HFFc6 (cell line): ENCODE measurements around the gene LIN9. TPM values are rescaled to one million over a fixed set of nuclear protein-coding genes. Genes with fewer than 3 reads are reported as not detected.

Experiments
- DNase-seq: peaks from one replicate; pipeline ENCODE4 v3.0.0-alpha.2; 2018
- H3K27ac Mint-ChIP-seq: 2 replicates; pipeline ENCODE4 v1.8.0; 2020; ENCODE audit warnings: mild to moderate bottlenecking, mixed read lengths
- H3K27me3 Mint-ChIP-seq: 2 replicates; pipeline ENCODE4 v1.8.0; 2021; ENCODE audit warnings: mild to moderate bottlenecking, moderate library complexity, mixed read lengths; ENCODE audit not compliant: insufficient read depth
- H3K36me3 Mint-ChIP-seq: 2 replicates; pipeline ENCODE4 v1.8.0; 2021; ENCODE audit warnings: low read depth, mixed read lengths
- H3K4me1 Mint-ChIP-seq: 2 replicates; pipeline ENCODE4 v1.8.0; 2020; ENCODE audit warnings: low read depth, mixed read lengths
- H3K4me3 Mint-ChIP-seq: 2 replicates; pipeline ENCODE4 v1.8.0; 2020; ENCODE audit warnings: mild to moderate bottlenecking, moderate library complexity, mixed read lengths
- H3K9me3 Mint-ChIP-seq: 2 replicates; pipeline ENCODE4 v1.8.0; 2020; ENCODE audit warnings: mild to moderate bottlenecking, mixed read lengths
- total RNA-seq, 6 experiments: library from RNA; stranded (reverse); fragmentation: NEBNext Ultra II Directional; extraction: Animal tissue kit (Norgen Biotek cat#: 25700); gene quantifications; 2 replicates in 1 of 6; 3 replicates in 5 of 6; pipeline ENCODE4 v1.2.3, GENCODE V29; 2021
- TF ChIP-seq, protein P1 (sequence below): fragments of 200-600 bp; sonication (generic); IDR thresholded peaks from 2 replicates; pipeline ENCODE4 v1.5.0; 2021; ENCODE audit warnings: antibody characterized with exemption, mild to moderate bottlenecking

The LIN9 gene
- total RNA-seq, 6 experiments from 2014 or later: 3.6 to 5.2 (median 4.5) TPM

DNA sequence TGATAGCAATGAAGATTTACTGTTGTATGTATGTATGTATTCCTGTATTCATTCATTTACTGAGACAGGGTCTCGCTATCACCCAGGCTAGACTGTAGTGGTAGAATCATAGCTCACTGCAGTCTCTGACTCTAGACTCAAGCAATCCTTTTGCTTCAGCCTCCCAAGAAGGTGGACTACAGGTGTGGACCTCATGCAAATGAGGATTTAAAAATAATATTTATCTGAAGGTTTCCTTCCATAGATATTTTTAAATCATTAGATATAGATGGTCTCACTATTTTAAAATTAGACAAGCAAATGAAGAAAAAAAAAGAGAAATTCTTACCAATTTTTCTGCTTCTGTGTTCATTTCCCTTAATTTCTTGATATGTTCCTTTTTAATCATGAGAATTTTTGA is 58.5 kb downstream of the LIN9 start:
- Mint-ChIP-seq H3K36me3 (no peaks in the 10 kb centered on the region), H3K27ac (no peak overlapping the region), H3K27me3 (no peaks in the 10 kb centered on the region; the same call in none of the 2 replicates), H3K9me3 (no peaks in the 10 kb centered on the region), H3K4me3 (no peak overlapping the region), H3K4me1 (no peaks in the 10 kb centered on the region)
- DNase-seq: no peak
- TF ChIP-seq, protein P1, sequence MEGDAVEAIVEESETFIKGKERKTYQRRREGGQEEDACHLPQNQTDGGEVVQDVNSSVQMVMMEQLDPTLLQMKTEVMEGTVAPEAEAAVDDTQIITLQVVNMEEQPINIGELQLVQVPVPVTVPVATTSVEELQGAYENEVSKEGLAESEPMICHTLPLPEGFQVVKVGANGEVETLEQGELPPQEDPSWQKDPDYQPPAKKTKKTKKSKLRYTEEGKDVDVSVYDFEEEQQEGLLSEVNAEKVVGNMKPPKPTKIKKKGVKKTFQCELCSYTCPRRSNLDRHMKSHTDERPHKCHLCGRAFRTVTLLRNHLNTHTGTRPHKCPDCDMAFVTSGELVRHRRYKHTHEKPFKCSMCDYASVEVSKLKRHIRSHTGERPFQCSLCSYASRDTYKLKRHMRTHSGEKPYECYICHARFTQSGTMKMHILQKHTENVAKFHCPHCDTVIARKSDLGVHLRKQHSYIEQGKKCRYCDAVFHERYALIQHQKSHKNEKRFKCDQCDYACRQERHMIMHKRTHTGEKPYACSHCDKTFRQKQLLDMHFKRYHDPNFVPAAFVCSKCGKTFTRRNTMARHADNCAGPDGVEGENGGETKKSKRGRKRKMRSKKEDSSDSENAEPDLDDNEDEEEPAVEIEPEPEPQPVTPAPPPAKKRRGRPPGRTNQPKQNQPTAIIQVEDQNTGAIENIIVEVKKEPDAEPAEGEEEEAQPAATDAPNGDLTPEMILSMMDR: no peak

- DNase-seq: no peak
- TF ChIP-seq, protein P1: no peak
- H3K36me3 Mint-ChIP-seq: no peaks in the 10 kb centered on the region
- H3K4me3 Mint-ChIP-seq: no peak overlapping the region
- H3K27me3 Mint-ChIP-seq: no peaks in the 10 kb centered on the region; the same call in 1 of the 2 replicates
- no peak overlapping the region for H3K27ac Mint-ChIP-seq
- no peaks in the 10 kb centered on the region for H3K9me3 Mint-ChIP-seq
- no peaks in the 10 kb centered on the region for H3K4me1 Mint-ChIP-seq
Observed at GRCh38 chr1:226248796-226249195, 60.2 kb downstream of the LIN9 start.

DNA sequence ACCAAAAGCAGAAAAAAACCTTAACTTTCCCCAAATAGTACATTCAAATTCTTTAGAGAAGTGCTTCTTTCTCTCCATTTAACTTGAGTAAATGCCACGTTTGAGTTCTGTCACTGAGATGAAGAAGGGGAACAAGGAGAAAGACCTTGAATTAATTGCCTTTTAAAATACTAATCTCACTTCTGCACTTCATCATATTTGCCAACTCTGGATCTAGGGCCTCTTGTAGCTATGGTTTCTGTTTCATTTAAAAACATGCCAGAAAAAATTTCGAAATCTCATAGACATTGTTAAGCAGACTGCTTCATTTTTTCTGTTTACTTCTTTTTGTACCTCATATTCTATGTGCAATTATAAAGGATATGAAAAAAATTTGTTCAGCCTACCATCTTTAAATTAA is 60.9 kb downstream of the LIN9 start:
- H3K4me1 Mint-ChIP-seq: no peaks in the 10 kb centered on the region
- H3K4me3 Mint-ChIP-seq: no peak overlapping the region
- no peaks in the 10 kb centered on the region; the same call in 1 of the 2 replicates for H3K27me3 Mint-ChIP-seq
- DNase-seq: no peak
- H3K9me3 Mint-ChIP-seq: no peaks in the 10 kb centered on the region
- H3K36me3 Mint-ChIP-seq: no peaks in the 10 kb centered on the region
- TF ChIP-seq, protein P1: no peak
- no peak overlapping the region for H3K27ac Mint-ChIP-seq

DNA sequence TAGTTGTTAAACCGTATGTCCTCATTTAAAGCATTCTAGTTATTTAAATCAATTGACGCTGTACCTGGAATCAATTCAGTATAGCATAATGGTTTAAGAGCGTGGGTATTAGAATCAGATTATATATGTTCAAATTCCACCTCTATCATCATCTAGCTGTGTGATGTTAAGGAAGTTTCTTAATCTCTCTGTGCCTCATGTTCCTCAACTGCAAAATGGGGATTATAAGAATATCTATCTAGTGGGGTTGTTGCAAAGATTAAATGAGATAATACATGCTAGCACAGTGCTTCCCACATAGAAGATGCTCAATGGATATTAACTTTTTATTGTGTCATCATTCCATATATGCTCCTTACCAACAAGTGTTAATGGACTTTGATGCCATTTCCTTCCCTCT is 69.5 kb downstream of the LIN9 start:
- Mint-ChIP-seq H3K4me3 (no peak overlapping the region), H3K9me3 (no peaks in the 10 kb centered on the region), H3K27ac (no peak overlapping the region), H3K27me3 (no peaks in the 10 kb centered on the region), H3K36me3 (no peaks in the 10 kb centered on the region), H3K4me1 (no peaks in the 10 kb centered on the region)
- TF ChIP-seq, protein P1: no peak
- DNase-seq: no peak

DNA sequence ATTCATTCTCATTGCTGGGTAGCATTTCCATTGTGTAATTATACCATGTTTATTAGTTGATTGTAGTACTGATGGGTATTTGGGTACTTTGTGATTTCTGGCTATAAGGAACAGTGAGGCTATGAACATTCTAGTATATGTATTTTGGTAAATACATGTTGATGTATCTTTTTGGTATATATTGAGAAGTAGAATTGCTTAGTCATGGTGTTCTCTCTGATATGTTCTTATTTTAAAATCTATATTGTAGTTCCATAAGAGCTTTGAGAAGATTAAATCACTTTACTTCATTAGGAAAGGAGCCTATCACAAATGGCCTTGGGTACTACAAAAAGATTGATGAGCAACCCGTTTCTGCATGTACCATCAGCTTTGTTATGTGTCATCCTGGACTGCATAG is 72.1 kb downstream of the LIN9 start:
- Mint-ChIP-seq H3K27me3 (no peaks in the 10 kb centered on the region), H3K4me3 (no peak overlapping the region), H3K27ac (no peak overlapping the region), H3K9me3 (no peaks in the 10 kb centered on the region), H3K36me3 (no peaks in the 10 kb centered on the region), H3K4me1 (no peaks in the 10 kb centered on the region)
- no peak for DNase-seq
- TF ChIP-seq, protein P1: no peak

DNA sequence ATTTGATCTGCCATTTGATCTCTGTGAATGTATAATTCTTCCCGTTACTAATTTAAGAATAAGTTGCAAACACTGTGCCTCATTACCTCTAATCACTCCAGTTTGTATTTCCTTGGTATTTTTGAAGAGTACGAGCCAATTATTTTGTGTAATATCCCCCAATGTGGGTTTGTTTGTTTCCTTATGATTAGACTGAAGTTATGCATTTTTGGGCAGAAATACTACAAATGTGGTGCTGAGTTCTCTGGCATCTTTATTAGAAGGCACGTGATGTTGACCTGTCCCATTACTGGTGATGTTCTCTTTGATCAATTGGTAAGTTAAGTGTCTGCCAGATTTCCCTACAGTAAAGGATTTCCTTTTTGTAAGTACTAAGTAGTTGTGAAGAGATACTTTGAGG is 75.2 kb downstream of the LIN9 start:
- no peaks in the 10 kb centered on the region for H3K27me3 Mint-ChIP-seq
- H3K27ac Mint-ChIP-seq: no peak overlapping the region
- H3K4me1 Mint-ChIP-seq: no peaks in the 10 kb centered on the region
- TF ChIP-seq, protein P1: no peak
- no peak overlapping the region for H3K4me3 Mint-ChIP-seq
- no peaks in the 10 kb centered on the region for H3K9me3 Mint-ChIP-seq
- no peak for DNase-seq
- no peaks in the 10 kb centered on the region for H3K36me3 Mint-ChIP-seq
